Esophagus muscularis mucosa (tissue), 3 donors: Measurements from ENCODE around the gene CLDN16.

Experiments
- CTCF ChIP-seq, 3 experiments: fragments of 200-600 bp in 2 of 3; fragments of 450-650 bp in 1 of 3; sonication (generic) in 2 of 3; IDR thresholded peaks; one replicate each; pipeline ENCODE4 v1.5.1; 2017 to 2019; ENCODE audit warnings: antibody characterized with exemption in 3 of 3, mild to moderate bottlenecking in 2 of 3, moderate library complexity in 1 of 3
- POLR2A ChIP-seq: fragments of 450-650 bp; IDR thresholded peaks from one replicate; pipeline ENCODE4 v1.6.1; 2017; ENCODE audit warnings: antibody characterized with exemption, moderate library complexity, mild to moderate bottlenecking, low read depth
- POLR2AphosphoS5 ChIP-seq, 2 donors: sonication (generic); formaldehyde crosslinking; IDR thresholded peaks; one replicate each; pipeline ENCODE4 v1.6.1; 2017; ENCODE audit warnings: antibody characterized with exemption in 2 of 2

DNA sequence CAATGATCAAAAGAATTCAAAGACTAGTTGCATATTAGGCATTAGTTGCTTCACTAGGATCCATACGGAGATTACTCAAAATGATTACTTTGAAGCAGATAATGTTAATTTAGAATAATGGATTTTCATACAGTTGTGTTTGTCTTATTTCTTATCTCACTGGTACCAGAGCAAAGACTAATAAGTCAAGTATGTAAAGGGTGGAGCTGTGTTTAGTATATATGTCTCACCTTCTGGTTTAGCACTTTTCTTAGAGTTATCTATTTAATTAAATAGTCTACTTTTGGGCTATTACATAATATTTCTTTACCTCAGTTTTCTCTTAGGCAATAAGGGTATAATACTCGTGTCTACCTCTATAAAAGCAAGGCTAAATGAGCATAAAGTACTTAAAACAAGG lies 42.9 kb downstream of the CLDN16 start:
- TF ChIP-seq POLR2A (no peak), POLR2AphosphoS5 (IDR thresholded peaks at IDR 0.05) (no peak), CTCF (IDR thresholded peaks at IDR 0.05) (no peak)
